GM12865 (cell line): ENCODE measurements around the gene OR2V2.
"Not testable (repeated sequence)": the region's sequence is repeated elsewhere in the genome, so short reads cannot be mapped to it uniquely, and the experiment has no call there.

Experiments
- DNase-seq: peaks from one replicate; pipeline ENCODE4 v3.0.0; 2010; ENCODE audit warnings: low read depth
- H3K4me3 ChIP-seq: 2 replicates; pipeline ENCODE4 v1.5.1; 2011; ENCODE audit warnings: mild to moderate bottlenecking, low read depth, low read length, control low read depth
- CTCF ChIP-seq: IDR thresholded peaks from 2 replicates; pipeline ENCODE4 v1.5.1; 2011; ENCODE audit warnings: low read length, control low read depth, low read depth, inconsistent platforms; ENCODE audit not compliant: insufficient read depth; ENCODE audit errors: missing control alignments

OR2V2 gene

GRCh38 chr5:181176254-181176952, 29.0 kb downstream of the OR2V2 start:
- no peak for DNase-seq
- TF ChIP-seq CTCF: no peak
- no peak overlapping the region for H3K4me3 ChIP-seq

DNA sequence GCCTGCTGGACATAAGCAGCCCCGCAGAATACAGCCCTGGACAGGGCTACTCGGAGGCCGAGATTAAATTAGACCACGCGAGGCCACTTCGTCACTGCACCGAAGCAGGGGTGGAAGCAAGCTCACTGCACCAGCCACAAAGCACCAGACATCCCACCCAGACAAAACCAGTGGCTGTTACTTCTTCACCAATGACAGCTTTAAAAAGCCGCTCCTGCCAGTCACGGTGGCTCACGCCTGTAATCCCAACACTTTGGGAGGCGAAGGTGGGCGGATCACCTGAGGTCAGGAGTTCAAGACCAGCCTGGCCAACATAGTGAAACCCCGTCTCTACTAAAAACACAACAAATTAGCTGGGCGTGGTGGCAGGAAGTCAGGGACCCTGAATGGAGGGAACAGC, 30.2 kb downstream of the OR2V2 start:
- not testable (repeated sequence) for H3K4me3 ChIP-seq, DNase-seq

DNA sequence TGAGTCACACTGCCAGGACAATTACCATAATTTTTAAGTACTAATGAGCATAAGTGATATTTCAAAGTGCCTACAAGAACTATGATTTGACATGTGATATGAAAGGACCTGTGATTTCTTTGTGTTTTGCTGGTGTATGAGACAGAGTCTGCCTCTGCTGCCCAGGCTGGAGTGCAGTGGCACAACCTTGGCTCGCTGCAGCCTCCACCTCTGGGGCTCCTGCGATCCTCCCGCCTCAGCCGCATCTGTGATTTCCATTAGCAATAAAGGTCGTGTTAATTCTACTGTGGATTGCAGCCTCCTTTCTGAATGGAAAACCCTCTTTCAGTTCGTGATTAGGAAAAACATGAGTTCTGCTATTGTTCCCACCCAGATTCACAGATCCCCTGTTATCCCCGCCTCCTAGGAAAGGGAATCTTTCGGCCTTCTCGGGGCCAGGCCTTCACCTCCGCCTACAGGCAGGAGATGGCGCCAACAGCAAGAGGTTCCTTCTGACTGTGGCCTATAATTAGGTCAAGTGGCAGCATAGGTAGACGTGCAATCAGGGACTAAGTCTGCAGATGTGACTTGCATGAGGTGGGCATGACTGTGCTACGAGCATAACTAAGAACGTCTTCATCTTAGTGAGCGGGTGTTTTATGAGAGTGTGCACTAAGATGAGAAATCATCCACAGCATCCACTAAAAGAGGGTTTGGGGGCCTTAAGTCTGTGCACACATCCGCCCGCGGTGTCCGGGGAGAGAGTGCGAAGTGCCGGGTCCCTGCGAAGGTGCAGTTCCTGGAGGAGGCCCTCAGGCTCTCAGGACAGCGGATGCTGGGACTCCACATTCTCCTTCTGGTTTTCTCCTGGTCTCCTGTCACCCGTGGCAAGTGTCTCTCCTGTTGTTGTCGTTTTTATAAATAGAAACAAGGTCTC, 34.5 kb downstream of the OR2V2 start:
- DNase-seq: peak; percentile 89

DNA sequence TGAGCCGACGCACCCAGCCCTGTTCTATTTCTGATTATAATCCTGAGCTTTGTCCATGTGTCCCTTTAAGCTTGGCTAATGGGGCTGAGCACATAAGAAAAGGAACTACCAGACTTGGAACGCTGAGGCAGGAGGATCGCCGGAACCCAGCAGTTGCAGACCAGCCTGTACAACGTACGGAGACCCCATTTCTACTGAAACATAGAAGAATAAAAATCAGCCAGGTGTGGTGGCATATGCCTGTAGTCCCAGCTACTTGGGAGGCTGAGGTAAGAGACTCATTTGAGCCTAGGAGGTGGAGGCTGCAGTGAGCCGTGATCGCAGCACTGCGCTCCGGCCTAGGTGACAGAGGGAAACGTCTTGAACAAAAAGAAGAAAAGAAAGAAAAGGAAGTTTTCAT, 35.3 kb downstream of the OR2V2 start:
- no peak for DNase-seq
- no peak for TF ChIP-seq CTCF
- H3K4me3 ChIP-seq: no peak overlapping the region

More for the DNA sequence above, 34.5 kb downstream of the OR2V2 start:
- no peak overlapping the region for H3K4me3 ChIP-seq
- peak; percentile 82 for TF ChIP-seq CTCF

GRCh38 chr5:181184845-181185216, 37.4 kb downstream of the OR2V2 start:
- DNase-seq: peak; percentile 66
- TF ChIP-seq CTCF: no peak
- H3K4me3 ChIP-seq: peak overlapping the region; percentile 59

- no peak for DNase-seq
- no peak for TF ChIP-seq CTCF
- no peak overlapping the region for H3K4me3 ChIP-seq
Observed at GRCh38 chr5:181185560-181185959, 38.2 kb downstream of the OR2V2 start.

- no peak for TF ChIP-seq CTCF
- H3K4me3 ChIP-seq: no peak overlapping the region
- DNase-seq: no peak
Observed at GRCh38 chr5:181186022-181186421, 38.6 kb downstream of the OR2V2 start.
